SU-DHL-6 (cell line): ENCODE measurements around the gene TLE1.

ENCODE experiments used
- H2AFZ ChIP-seq: fragments of 200-600 bp; sonication (generic); 2 replicates; pipeline ENCODE4 v1.6.1; 2014; ENCODE audit warnings: low read depth, mild to moderate bottlenecking, moderate library complexity, mixed read lengths, antibody characterized with exemption, low read length; ENCODE audit not compliant: severe bottlenecking
- H3F3A ChIP-seq: fragments of 200-600 bp; shearing (Covaris generic); 2 replicates; pipeline ENCODE4 v1.6.0; 2016; ENCODE audit warnings: antibody characterized with exemption, mild to moderate bottlenecking; ENCODE audit not compliant: insufficient read depth
- H3K27ac ChIP-seq: fragments of 200-600 bp; sonication (generic); 2 replicates; pipeline ENCODE4 v1.5.1; 2016; ENCODE audit warnings: low read depth, mild to moderate bottlenecking, low read length, moderate library complexity, mixed read lengths
- H3K27me3 ChIP-seq: fragments of 200-600 bp; sonication (generic), shearing (Covaris generic); 2 replicates; pipeline ENCODE4 v1.6.0; 2014; ENCODE audit warnings: mild to moderate bottlenecking, low read length
- H3K36me3 ChIP-seq: fragments of 200-600 bp; sonication (generic); 2 replicates; pipeline ENCODE4 v1.6.1; 2014; ENCODE audit warnings: mild to moderate bottlenecking, low read length, mixed read lengths
- H3K4me2 ChIP-seq: fragments of 300-600, 200-600 bp; shearing (Covaris generic), sonication (generic); 2 replicates; pipeline ENCODE4 v1.6.0; 2014; ENCODE audit warnings: low read length, low read depth, mild to moderate bottlenecking; ENCODE audit not compliant: poor library complexity, severe bottlenecking
- H3K4me3 ChIP-seq: fragments of 200-600 bp; sonication (generic); 2 replicates; pipeline ENCODE4 v1.5.1; 2014; ENCODE audit warnings: antibody characterized with exemption, low read length, mild to moderate bottlenecking, mixed read lengths; ENCODE audit not compliant: insufficient read depth, poor library complexity, severe bottlenecking
- H3K79me2 ChIP-seq: fragments of 200-600 bp; sonication (generic); 2 replicates; pipeline ENCODE4 v1.6.1; 2014; ENCODE audit warnings: mild to moderate bottlenecking, low read length, moderate library complexity; ENCODE audit not compliant: insufficient read depth
- H3K9ac ChIP-seq: fragments of 200-600 bp; sonication (generic); 2 replicates; pipeline ENCODE4 v1.7.0; 2014; ENCODE audit warnings: mild to moderate bottlenecking, low read length
- H3K9me2 ChIP-seq: fragments of 200-600 bp; sonication (generic); replicated peaks from 2 replicates; pipeline ENCODE4 v1.6.1; 2014; ENCODE audit warnings: low read length; ENCODE audit not compliant: insufficient read depth
- H3K9me3 ChIP-seq: fragments of 200-600 bp; sonication (generic); 2 replicates; pipeline ENCODE4 v1.6.1; 2014; ENCODE audit warnings: low read length, mixed read lengths; ENCODE audit not compliant: insufficient read depth
- H4K20me1 ChIP-seq: fragments of 200-600 bp; sonication (generic); 2 replicates; pipeline ENCODE4 v1.6.1; 2014; ENCODE audit warnings: low read depth, mild to moderate bottlenecking, antibody characterized with exemption, low read length, moderate library complexity, mixed read lengths
- EZH2phosphoT487 ChIP-seq: fragments of 200-600 bp; sonication (generic), shearing (Covaris generic); conservative IDR thresholded peaks from 2 replicates; pipeline ENCODE4 v1.6.1; 2018; ENCODE audit warnings: mild to moderate bottlenecking, antibody characterized with exemption, low read length, moderate library complexity, mixed read lengths
- TF ChIP-seq, protein P1 (sequence below): fragments of 200-600 bp; sonication (generic); IDR thresholded peaks from one replicate; pipeline ENCODE4 v1.5.1; 2017; ENCODE audit warnings: antibody characterized with exemption, mild to moderate bottlenecking, low read length, moderate library complexity; ENCODE audit not compliant: insufficient read depth, poor library complexity, severe bottlenecking

TLE1 gene

DNA sequence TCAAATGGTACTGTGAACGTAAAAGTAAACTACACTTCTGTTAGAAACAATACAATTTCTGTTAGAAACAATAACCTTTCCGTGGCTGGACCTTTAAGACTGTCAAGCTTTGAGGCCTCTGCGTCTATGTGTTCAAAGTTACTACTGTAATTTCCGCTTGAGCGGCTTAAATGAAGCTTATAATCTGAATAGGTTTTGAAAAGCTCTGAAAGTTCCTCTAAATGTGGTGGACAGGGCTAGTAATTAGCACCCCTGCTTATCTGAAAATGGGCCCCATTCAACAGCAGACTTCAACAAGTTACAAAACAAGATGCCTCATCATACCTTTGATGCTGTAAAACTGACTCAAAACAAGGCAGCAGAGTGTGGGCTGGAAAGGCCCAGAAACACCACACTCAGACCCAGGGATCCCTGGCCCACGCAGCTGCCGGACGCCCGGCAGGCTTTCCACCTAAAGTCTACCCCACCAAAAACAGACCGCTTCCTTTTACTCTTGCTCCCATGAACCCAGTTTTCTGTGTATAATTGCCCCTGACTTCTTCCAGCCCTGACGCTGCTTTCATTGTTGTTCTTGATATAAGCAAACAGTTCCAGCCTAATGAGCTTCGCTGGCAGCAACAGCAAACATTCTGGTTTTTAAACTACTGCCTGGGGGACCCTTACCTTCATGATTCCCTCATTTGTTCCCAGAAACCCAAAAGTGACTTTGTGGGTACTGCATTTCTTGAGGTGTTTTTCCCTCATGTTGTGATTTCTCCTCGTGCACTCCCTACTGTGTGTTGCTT, 66.7 kb downstream of the TLE1 start:
- Histone ChIP-seq H2AFZ (no peak overlapping the region), H3K4me2 (no peak overlapping the region), H3K9ac (no peak overlapping the region)

DNA sequence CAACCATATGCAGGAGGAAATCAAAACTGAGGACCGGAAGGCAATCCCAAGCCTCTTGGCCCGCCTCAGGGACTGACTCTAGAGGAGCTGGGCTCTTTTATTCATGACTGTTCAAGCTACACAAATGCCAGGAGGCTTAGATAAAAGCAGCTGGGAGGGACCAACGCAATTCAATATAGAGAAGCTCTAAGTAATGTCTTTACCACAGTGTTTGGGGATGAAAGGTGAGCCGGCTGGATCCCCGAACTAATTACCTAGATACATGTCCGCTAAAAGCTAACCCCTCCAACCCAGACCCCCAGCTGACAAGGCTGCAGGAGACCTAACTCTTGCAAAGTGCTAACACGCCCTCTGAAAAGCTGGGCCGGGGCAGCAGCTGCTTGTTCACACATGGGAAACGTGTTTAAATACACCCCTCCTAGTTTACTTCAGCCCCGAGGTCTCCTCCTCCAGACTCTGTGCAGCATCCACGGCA, 67.5 kb downstream of the TLE1 start:
- no peaks in the 10 kb centered on the region for H3F3A ChIP-seq
- no peak for TF ChIP-seq EZH2phosphoT487
- H3K27ac ChIP-seq, result no peak overlapping the region
- no peak overlapping the region for H3K4me3 ChIP-seq
- no peaks in the 10 kb centered on the region for H3K36me3 ChIP-seq
- no peaks in the 10 kb centered on the region for H3K27me3 ChIP-seq
- H4K20me1 ChIP-seq, result no peaks in the 10 kb centered on the region
- H3K4me2 ChIP-seq, result no peak overlapping the region
- H3K9me2 ChIP-seq, result no peaks in the 10 kb centered on the region
- no peak overlapping the region for H2AFZ ChIP-seq
- no peak overlapping the region for H3K9ac ChIP-seq
- no peaks in the 10 kb centered on the region for H3K9me3 ChIP-seq
- no peaks in the 10 kb centered on the region for H3K79me2 ChIP-seq

More for the DNA sequence above, 66.7 kb downstream of the TLE1 start:
- no peaks in the 10 kb centered on the region for H3K79me2 ChIP-seq
- H3K4me3 ChIP-seq, result no peak overlapping the region
- no peaks in the 10 kb centered on the region for H3F3A ChIP-seq
- H3K27ac ChIP-seq, result no peak overlapping the region
- no peaks in the 10 kb centered on the region for H3K9me3 ChIP-seq
- TF ChIP-seq, protein P1, sequence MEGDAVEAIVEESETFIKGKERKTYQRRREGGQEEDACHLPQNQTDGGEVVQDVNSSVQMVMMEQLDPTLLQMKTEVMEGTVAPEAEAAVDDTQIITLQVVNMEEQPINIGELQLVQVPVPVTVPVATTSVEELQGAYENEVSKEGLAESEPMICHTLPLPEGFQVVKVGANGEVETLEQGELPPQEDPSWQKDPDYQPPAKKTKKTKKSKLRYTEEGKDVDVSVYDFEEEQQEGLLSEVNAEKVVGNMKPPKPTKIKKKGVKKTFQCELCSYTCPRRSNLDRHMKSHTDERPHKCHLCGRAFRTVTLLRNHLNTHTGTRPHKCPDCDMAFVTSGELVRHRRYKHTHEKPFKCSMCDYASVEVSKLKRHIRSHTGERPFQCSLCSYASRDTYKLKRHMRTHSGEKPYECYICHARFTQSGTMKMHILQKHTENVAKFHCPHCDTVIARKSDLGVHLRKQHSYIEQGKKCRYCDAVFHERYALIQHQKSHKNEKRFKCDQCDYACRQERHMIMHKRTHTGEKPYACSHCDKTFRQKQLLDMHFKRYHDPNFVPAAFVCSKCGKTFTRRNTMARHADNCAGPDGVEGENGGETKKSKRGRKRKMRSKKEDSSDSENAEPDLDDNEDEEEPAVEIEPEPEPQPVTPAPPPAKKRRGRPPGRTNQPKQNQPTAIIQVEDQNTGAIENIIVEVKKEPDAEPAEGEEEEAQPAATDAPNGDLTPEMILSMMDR, result no peak
- TF ChIP-seq EZH2phosphoT487, result no peak
- H3K36me3 ChIP-seq, result no peaks in the 10 kb centered on the region
- H3K27me3 ChIP-seq, result no peaks in the 10 kb centered on the region
- H3K9me2 ChIP-seq, result no peaks in the 10 kb centered on the region
- H4K20me1 ChIP-seq, result no peaks in the 10 kb centered on the region

DNA sequence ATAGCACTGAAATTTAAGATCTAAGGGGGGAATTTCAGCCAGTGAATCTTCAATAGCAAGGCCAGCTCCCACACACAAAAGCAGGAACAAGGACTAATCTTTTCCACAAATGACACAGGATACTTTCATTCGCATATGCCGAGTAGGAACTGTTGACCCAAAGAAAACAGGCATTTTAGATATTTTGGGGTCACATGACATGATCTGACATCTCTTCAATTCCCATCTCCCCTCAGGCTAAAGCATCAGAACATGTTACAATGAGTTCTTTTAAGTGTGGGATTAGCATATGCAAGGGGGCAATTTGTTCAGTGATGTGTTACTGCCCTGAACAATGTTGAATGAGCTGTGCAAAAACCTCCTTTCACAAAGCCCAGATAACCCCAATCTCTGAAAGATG, 68.2 kb downstream of the TLE1 start:
- H3K4me3 ChIP-seq, result no peak overlapping the region
- H3K36me3 ChIP-seq, result no peaks in the 10 kb centered on the region
- no peak overlapping the region for H2AFZ ChIP-seq
- no peak overlapping the region for H3K27ac ChIP-seq
- H4K20me1 ChIP-seq, result no peaks in the 10 kb centered on the region
- H3F3A ChIP-seq, result no peaks in the 10 kb centered on the region
- no peaks in the 10 kb centered on the region for H3K9me3 ChIP-seq
- no peaks in the 10 kb centered on the region for H3K27me3 ChIP-seq
- H3K9ac ChIP-seq, result no peak overlapping the region
- TF ChIP-seq EZH2phosphoT487, result no peak
- TF ChIP-seq, protein P1, result no peak
- H3K9me2 ChIP-seq, result no peaks in the 10 kb centered on the region
- no peaks in the 10 kb centered on the region for H3K79me2 ChIP-seq
- H3K4me2 ChIP-seq, result no peak overlapping the region

DNA sequence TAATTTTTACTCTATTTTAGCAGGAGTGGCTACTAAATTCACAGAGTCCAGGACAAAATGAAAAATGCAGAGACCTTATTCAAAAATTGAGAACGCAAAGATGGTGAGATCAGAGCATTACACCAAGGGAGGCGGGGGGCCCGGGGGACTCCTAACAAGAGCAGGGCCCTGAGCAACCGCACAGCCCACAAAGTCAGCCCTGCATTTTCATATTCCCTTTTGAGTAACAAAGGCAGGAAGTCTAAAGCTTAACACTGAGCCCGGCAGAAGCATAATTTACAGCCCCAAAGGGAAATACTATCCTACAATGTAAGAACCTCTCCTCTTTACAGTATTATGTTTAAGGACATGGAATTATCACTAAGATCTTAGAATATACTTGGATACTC, 69.4 kb downstream of the TLE1 start:
- TF ChIP-seq, protein P1, result no peak
- no peak for TF ChIP-seq EZH2phosphoT487
- H3K9me3 ChIP-seq, result no peaks in the 10 kb centered on the region
- no peaks in the 10 kb centered on the region for H3K27me3 ChIP-seq
- no peak overlapping the region for H3K4me3 ChIP-seq
- H2AFZ ChIP-seq, result no peak overlapping the region
- H3K27ac ChIP-seq, result no peak overlapping the region
- no peaks in the 10 kb centered on the region for H3K79me2 ChIP-seq
- no peaks in the 10 kb centered on the region for H3K9me2 ChIP-seq
- H3K36me3 ChIP-seq, result no peaks in the 10 kb centered on the region
- no peak overlapping the region for H3K4me2 ChIP-seq
- no peak overlapping the region for H3K9ac ChIP-seq
- H3F3A ChIP-seq, result no peaks in the 10 kb centered on the region
- no peaks in the 10 kb centered on the region for H4K20me1 ChIP-seq
